Spleen (tissue), 7 donors: Measurements from ENCODE around the gene AKAP13.

Source experiments
- POLR2A ChIP-seq, 3 donors: fragments of 450-650 bp; IDR thresholded peaks; one replicate each; pipeline ENCODE4 v1.5.1; 2017; ENCODE audit warnings: antibody characterized with exemption in 3 of 3, mild to moderate bottlenecking in 1 of 3
- POLR2AphosphoS5 ChIP-seq, 3 donors: sonication (generic); formaldehyde crosslinking; IDR thresholded peaks; one replicate each; pipeline ENCODE4 v1.5.1; 2017; ENCODE audit warnings: antibody characterized with exemption in 3 of 3
- TF ChIP-seq, protein P1 (sequence below), 11 experiments: fragments of 200-600 bp in 7 of 11; fragments of 450-650 bp in 4 of 11; sonication (generic) in 4 of 11; IDR thresholded peaks in 8 of 11; conservative IDR thresholded peaks in 3 of 11; 1 replicate in 7 of 11; 2 replicates in 4 of 11; pipeline versions ENCODE4 v1.4.0 to v1.8.0; 2016 to 2021; ENCODE audit warnings: antibody characterized with exemption in 11 of 11, inconsistent platforms in 4 of 11, mild to moderate bottlenecking in 1 of 11
- donor health status: DM: no; HTN: no; CAD: no; lungs with moderate emphysema.
- donor health status: DM: no; HTN: no; CAD: no.
- donor health status: DM: no; HTN: no; CAD: no.

- TF ChIP-seq, protein P1, sequence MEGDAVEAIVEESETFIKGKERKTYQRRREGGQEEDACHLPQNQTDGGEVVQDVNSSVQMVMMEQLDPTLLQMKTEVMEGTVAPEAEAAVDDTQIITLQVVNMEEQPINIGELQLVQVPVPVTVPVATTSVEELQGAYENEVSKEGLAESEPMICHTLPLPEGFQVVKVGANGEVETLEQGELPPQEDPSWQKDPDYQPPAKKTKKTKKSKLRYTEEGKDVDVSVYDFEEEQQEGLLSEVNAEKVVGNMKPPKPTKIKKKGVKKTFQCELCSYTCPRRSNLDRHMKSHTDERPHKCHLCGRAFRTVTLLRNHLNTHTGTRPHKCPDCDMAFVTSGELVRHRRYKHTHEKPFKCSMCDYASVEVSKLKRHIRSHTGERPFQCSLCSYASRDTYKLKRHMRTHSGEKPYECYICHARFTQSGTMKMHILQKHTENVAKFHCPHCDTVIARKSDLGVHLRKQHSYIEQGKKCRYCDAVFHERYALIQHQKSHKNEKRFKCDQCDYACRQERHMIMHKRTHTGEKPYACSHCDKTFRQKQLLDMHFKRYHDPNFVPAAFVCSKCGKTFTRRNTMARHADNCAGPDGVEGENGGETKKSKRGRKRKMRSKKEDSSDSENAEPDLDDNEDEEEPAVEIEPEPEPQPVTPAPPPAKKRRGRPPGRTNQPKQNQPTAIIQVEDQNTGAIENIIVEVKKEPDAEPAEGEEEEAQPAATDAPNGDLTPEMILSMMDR (IDR thresholded peaks at IDR 0.05 in 8 of 11, conservative IDR thresholded peaks at IDR 0.05 in 3 of 11): no peak
- no peak for TF ChIP-seq POLR2A (IDR thresholded peaks at IDR 0.05)
- TF ChIP-seq POLR2AphosphoS5 (IDR thresholded peaks at IDR 0.05): no peak
Observed at GRCh38 chr15:85477061-85477460, 96.7 kb downstream of the AKAP13 start.
